Smooth muscle cell of the coronary artery (primary cell): ENCODE measurements around the gene CD82. TPM values are rescaled to one million over a fixed set of nuclear protein-coding genes. Genes with fewer than 3 reads are reported as not detected.

Experiments
- total RNA-seq: library from RNA; depleted of rRNA; stranded (reverse); fragments of >200 nt; gene quantifications from 2 replicates; pipeline ENCODE4 v1.2.3, GENCODE V29; 2014; ENCODE audit warnings: low replicate concordance

The CD82 gene
- total RNA-seq = 2.8 and 36.3 TPM in 2 replicates

DNA sequence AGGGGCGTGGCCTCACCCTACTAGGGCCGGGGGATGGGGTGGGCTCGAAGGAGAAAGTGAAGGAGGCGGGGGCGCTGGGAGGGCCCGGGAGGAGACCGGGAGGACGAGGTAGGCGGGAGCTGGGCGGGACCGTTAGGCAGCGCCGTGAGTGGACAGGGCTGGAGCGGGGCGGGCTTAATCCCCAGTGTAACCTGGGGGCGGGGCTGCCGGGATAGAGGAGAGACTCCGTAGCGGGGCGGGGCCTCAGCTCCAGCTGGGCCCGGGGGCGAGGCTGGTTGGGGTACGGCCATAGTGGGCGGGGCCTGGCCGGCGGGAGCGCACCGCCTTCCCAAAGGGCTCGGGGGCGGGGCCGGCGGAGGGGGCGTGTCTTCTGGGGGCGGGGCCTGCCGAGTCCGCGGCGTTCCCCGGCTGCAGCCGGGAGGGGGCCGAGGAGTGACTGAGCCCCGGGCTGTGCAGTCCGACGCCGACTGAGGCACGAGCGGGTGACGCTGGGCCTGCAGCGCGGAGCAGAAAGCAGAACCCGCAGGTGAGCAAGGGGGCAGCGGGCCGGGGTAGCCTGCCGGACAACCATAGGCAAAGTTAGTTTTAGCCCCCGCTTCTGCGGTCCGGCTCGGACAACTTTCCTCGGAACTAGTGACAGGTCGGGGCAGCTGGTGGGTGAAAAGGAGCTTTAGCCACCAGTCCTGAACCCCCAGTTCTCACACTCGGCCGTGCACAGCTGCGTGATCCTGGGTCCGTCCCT is at the start of gene CD82:
CD82 (plus strand) TSS at position 453 of the 742 bp plus-strand sequence. CDS start 29,000 bp downstream, outside the sequence.

Other genes starting within 250 kb of the CD82 start
- 0.15 and 0.70 TPM in 2 replicates for gene TSPAN18, start 161.3 kb downstream of the CD82 start, total RNA-seq